ENCODE results near the gene ABCB9.
A peak's percentile ranks its signal among the peaks of the same experiment; 100 is the strongest.

ABCB9 gene

DNA sequence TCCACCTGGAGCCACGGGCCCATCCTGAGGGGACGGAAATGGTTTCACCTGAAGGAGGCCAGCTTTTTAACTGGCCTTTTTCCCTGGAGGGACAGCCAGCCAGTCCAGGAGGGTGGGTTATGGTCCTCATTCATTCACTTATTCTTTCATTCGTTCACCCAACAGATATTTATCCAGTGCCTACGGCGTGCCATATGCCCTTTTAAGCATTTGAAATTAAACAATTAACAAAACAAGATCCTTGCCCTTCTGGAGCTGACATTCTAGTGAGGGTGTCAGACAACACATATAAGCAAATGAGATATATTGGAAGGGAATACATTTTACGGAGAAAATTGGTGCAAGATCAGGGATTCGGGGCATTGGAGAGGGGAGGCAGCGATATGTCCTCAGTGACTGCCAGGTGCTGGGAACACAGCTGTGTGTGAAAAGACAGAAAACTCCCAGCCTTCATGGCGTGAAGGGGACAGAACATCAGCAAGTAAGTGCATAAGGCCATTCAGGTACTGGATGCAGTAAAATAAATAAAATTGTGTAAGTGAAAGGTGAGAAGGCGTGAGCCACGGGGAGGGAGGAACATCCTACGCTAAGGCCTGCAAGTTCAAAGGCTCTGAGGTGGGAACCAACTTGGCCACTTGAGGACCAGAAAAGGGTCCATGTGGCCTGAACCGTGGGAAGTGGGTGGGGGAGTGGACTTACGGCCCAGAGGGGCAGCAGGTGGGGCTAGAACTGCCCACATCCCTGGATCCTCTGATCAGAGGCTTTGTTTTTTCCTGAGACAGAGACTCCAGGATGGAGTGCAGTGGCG is 684 bp upstream of the ABCB9 start:
- DNase-seq = no peak

DNA sequence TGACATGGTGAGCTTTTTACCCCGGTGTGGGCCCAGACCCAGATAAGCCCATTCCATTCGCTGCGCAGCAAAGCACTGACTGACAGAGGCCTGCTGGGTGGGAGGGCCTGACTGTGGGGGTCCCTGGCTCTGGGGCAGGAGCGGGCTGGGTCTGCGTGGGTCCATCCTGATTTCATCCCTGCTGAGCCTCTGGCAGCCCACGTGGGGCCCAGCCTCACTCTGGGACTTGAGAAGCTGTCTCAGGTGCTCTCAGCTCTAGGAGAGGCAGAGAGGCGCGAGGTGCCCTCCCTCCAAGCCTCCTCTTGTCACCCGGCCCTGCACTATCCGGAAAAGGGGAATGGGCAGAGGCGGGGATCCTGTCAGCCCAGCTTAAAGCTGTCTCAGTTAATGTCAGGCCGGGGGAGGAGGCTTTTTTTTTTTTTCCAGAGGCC is 927 bp downstream of the ABCB9 start:
- peak in 4 of 58 donors; percentile 17 to 38 (median 34) for DNase-seq

- no peak for DNase-seq
These were observed 1.6 kb downstream of the ABCB9 start for GRCh38 chr12:122964439-122965257.

DNA sequence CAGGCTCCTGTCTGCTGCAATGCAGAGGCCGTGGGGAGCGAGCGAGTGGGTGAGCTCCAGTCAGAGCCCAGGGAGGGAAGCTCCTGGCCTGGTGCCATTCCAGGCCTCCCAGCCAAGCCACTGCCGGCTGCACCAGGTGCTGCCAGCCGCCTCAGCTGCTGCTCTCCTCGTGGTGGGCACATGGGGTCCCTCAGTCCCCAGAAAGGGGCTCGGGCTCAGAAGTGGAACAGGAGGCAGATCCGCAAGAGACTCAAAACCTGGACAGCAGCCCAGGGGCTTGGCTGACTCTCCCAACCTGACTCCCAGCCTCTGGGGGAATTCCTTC is 2.4 kb downstream of the ABCB9 start:
- peak in 34 of 58 donors; percentile 12 to 60 (median 32) for DNase-seq

DNA sequence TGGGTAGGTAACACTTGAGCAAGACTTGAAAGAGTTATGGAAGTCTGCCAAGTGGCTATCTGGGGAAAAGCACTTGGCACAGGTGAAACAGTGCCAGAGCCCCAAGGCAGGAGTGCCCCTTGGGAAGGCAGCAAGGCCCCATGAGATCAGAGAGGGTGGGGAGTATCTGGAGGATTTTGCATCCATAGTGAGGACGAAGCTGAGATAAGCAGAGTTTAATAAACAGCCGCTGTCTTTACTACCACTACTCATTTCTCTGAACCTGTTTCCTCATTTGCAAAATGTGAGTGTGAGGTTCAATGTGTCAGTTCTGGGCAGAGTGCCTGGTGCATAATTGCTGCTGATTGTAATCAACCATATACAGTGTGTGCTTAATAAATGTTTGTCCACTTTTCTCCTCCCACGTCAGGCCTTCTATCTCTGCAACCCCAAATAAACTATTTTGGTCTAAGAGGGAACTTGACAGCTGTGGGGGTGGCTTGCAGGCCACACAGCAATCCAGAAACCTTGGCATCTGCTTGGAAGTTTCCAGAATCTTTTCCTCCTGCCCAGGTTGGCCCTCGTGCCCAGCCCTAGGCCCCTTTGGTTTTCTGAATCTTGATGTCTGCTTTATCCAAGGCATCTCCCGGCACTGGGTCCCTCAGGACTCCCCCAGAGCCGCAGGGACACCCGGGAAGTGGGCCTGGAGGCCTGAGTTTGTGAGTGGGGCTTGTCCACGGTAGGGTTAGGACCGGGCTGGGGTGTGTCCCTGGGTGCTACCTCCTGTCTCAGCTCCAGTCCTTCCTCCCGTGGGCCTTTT is 4.5 kb downstream of the ABCB9 start:
- no peak for DNase-seq

DNA sequence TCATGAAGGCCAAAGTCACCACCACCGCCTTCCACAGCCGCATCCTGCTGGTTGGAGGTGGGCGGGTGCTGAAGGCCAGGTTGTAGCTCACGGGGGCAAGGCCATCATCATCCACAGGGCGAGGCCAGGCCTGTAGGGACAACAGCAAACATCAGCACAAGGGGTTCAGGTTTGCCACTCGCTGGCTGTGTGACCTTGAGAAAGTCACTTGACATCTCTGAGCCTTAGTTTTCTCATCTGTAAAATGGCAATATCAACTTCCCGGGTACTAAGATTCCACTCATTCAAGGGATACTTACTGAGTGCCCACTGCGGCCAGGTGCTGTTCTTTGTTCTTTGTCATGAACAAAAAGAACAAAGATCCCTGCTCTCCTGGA is 6.1 kb downstream of the ABCB9 start:
- DNase-seq = no peak

- DNase-seq = no peak
These were observed 6.6 kb downstream of the ABCB9 start for GRCh38 chr12:122959566-122960192.

DNA sequence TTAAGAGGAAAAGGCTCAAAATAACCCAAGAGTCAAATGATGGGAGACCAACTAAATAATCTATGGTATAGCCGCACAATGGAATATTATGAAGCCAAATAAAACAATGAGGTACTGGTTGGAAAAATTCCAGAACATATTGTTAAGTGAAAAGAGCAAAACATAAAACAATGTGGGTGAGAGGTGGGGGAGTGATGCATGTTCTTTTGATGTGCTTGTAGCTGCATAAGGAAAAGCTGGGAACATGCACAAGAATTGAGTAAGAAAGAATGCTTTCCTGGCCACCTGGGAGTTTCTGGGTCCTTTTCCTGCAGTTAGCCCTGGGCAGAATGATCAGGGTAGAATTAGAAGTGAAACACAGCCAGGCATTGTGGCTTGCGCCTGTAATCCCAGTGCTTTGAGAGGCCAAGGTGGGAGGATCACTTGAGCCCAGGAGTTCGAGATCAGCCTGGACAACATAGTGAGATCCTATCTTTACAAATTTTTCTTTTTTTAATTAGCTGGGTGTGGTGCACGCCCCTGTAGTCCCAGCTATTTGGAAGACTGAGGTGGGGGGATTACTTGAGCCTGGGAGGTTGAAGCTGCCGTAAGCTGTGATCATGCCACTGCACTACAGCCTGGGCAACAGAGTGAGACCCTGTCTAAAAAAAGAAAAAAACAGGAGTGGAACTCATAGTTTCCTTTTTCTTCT is 7.9 kb downstream of the ABCB9 start:
- no peak for DNase-seq

DNA sequence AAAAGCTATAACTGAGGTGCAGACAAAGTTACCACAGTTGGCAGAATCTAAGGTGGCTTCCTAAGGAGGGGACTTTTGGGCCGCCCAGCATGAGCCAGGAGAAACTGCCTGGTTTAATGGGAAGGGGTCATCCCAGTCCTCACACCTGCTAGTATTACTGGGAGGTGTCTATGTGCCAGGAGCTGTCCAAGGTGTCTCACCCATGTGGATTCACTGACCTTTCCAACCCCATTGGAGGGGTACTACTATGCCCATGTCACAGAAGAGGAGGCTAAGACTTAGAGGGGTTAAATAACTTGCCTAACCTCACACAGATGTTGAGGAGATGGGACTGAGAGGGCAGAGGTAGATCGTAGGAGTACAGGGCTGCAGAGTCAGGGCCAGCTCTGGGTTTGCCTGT is 10.2 kb downstream of the ABCB9 start:
- DNase-seq = no peak

- DNase-seq = no peak
These were observed 11.1 kb downstream of the ABCB9 start for GRCh38 chr12:122955156-122955555.

GRCh38 chr12:122951979-122952892 is 14.0 kb downstream of the ABCB9 start:
- DNase-seq = peak in 54 of 58 donors; percentile 12 to 83 (median 60)

DNA sequence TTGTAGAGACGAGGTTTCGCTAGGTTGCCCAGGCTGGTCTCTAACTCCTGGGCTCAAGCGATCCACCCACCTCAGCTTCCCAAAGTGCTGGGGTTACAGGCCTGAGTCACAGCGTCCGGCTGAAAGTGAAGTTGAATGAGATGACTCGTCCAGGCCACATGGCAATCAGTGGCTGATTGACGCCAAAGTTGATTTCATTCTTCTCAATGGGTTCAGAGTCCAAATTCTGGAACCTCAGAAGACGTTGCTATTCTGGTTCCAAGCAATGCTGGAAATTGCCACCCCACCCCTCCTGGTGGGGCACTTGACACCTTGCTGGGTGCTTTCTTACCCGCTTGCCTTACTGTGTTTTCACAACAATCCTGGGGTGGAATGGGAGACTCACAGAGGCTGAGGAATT is 14.9 kb downstream of the ABCB9 start:
- no peak for DNase-seq

GRCh38 chr12:122949816-122950675 is 16.2 kb downstream of the ABCB9 start:
- DNase-seq = peak in 2 of 58 donors; percentile 11 to 37

- DNase-seq = peak in 12 of 58 donors; percentile 5 to 65 (median 24)
These were observed 16.9 kb downstream of the ABCB9 start for GRCh38 chr12:122949405-122949804.

- no peak for DNase-seq
These were observed 17.7 kb downstream of the ABCB9 start for GRCh38 chr12:122948605-122949004.

GRCh38 chr12:122947352-122947792 is 18.9 kb downstream of the ABCB9 start:
- DNase-seq = peak in 3 of 58 donors; percentile 23 to 29 (median 23)

DNA sequence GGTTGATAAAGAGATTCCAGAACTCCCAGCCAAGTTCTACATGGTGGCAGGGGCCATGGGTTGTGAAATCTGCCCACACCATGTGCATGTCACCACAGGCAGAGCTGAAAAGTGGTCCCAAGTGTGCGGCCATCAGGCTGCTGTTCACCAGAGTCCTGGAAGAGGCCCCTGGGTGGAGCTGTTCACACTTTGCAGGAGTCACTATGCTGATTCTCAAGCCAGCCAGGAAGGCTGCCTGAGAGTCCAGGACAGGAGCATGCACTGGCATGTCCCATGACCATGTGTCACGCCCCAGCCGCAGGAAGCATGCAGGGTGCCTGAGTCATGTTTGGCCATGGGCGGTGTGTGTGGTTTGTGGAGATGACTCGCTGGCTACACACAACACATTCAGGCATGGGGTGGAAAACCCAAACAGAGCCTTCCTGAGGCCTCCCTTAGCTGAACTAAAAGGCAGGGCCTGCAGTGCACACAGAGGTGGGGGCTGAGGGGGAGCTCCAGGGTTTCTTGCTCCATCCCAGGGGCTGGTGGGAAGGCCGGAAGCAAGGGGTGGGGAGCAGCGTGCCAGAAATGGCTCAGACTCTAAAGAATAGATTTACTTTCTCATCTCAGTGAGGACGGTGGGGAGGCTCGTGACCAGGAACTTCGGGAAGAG is 19.4 kb downstream of the ABCB9 start:
- peak in 9 of 58 donors; percentile 17 to 72 (median 29) for DNase-seq
